ENCODE measurements around the gene PRRT2. TPM values are rescaled to one million over a fixed set of nuclear protein-coding genes. Genes with fewer than 3 reads are reported as not detected.
"Not testable (repeated sequence)": the region's sequence is repeated elsewhere in the genome, so short reads cannot be mapped to it uniquely, and the experiment has no call there.

PRRT2 gene
- total RNA-seq, 1 experiment from 2014 or later, result 3.9 TPM

DNA sequence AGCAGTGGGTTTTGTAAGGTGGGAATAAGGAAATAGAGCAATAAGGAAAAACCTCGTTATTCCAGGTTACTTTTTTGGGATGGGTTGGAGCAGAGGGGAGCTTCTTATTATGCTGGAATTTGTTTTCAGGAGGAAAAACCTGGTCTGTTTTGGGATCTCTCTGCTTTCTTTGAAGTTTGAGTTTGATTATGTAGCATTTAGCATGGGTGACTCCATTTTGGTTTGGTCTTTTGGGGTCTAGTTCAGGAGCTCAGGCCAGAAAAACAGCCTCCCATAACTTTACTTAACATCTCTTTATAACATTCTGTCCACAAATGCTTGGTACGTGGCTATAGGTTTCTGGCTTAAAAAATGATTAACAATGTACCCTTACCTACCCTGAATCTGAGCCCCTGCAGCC is 42.5 kb upstream of the PRRT2 start:
- Histone ChIP-seq H3K9me3 (no peaks in the 10 kb centered on the region), H3K27me3 (replicated peaks; ENCODE audit: control insufficient read depth, insufficient read depth, low read length) (no peaks in the 10 kb centered on the region), H3K36me3 (ENCODE audit: control insufficient read depth, insufficient read depth, low read length) (no peaks in the 10 kb centered on the region), H3K4me3 (ENCODE audit: low read depth, low read length) (no peak overlapping the region), H3K4me1 (peaks cover 10% of the 10 kb centered on the region)
- Mint-ChIP-seq H3K4me3 (ENCODE audit: unreplicated experiment) (no peak overlapping the region), H3K9me3 (ENCODE audit: unreplicated experiment) (peaks cover 2% of the 10 kb centered on the region), H3K27me3 (ENCODE audit: insufficient read depth, unreplicated experiment) (no peaks in the 10 kb centered on the region), H3K27ac (ENCODE audit: unreplicated experiment) (no peak overlapping the region), H3K36me3 (ENCODE audit: insufficient read depth, unreplicated experiment) (peaks cover 6% of the 10 kb centered on the region), H3K4me1 (ENCODE audit: low read depth, unreplicated experiment) (peaks cover 24% of the 10 kb centered on the region)
- DNase-seq, result no peak
- no TSS peak for BruUV-seq (replicated peaks)
- POLR2A ChIA-PET, result no interaction called here
- intact Hi-C loops (cut with micrococcal nuclease; ENCODE audit: unreplicated experiment), result no loop called here
- CTCF ChIA-PET, result interaction anchor here (0.7 kb wide), 1 partner anchor 11 kb away, joined by 3 read pairs; no protein-coding TSS in a partner anchor
- TF ChIP-seq, protein P1, sequence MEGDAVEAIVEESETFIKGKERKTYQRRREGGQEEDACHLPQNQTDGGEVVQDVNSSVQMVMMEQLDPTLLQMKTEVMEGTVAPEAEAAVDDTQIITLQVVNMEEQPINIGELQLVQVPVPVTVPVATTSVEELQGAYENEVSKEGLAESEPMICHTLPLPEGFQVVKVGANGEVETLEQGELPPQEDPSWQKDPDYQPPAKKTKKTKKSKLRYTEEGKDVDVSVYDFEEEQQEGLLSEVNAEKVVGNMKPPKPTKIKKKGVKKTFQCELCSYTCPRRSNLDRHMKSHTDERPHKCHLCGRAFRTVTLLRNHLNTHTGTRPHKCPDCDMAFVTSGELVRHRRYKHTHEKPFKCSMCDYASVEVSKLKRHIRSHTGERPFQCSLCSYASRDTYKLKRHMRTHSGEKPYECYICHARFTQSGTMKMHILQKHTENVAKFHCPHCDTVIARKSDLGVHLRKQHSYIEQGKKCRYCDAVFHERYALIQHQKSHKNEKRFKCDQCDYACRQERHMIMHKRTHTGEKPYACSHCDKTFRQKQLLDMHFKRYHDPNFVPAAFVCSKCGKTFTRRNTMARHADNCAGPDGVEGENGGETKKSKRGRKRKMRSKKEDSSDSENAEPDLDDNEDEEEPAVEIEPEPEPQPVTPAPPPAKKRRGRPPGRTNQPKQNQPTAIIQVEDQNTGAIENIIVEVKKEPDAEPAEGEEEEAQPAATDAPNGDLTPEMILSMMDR (IDR thresholded peaks at IDR 0.05; ENCODE audit: insufficient read depth in 1 of 2, low read depth in 1 of 2, low read length in 1 of 2, severe bottlenecking in 1 of 2, unreplicated experiment in 1 of 2), result no peak

DNA sequence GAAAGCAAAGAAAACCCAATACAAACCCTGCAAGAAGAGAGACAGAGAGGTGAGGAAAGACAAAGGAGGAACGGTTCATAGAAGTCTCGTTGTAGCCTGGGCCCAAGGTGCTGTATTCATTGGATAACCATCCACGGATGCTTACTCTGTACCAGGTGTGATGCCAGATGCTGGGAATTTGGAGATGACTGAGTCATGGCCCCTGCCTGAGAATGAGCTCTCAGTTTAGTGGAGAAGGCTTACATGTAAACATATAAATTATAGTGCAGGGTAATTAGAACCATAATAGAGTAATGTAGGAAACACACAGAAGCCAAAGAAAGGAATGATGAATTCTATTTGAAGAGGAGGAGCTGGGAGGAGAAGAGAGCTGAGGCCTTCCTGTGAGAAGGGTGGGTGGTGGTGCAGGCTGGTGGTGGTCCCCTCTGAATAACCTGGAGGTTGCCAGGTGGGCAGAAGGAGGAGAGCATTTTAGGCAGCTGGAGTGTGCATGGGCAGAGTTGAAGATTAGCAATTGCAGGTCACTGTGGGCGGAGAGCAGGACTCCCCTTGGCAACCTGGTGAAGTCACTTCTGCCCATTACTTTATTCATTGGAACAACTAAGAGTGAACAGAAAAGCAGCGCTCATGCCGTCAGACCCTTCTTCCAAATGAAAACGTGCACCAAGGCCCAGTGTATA is 41.6 kb upstream of the PRRT2 start:
- Histone ChIP-seq H3K4me1 (peaks cover 5% of the 10 kb centered on the region), H3K27me3 (replicated peaks; ENCODE audit: control insufficient read depth, insufficient read depth, low read length) (no peaks in the 10 kb centered on the region), H3K36me3 (ENCODE audit: control insufficient read depth, insufficient read depth, low read length) (no peaks in the 10 kb centered on the region), H3K4me3 (ENCODE audit: low read depth, low read length) (no peak overlapping the region), H3K9me3 (no peaks in the 10 kb centered on the region)
- H3K4me3 Mint-ChIP-seq (ENCODE audit: unreplicated experiment), result no peak overlapping the region
- peaks cover 10% of the 10 kb centered on the region for H3K9me3 Mint-ChIP-seq (ENCODE audit: unreplicated experiment)
- ChIA-PET POLR2A (no interaction called here), CTCF (no interaction called here)
- no TSS peak for BruUV-seq (replicated peaks)
- H3K27me3 Mint-ChIP-seq (ENCODE audit: insufficient read depth, unreplicated experiment), result no peaks in the 10 kb centered on the region
- intact Hi-C loops (cut with micrococcal nuclease; ENCODE audit: unreplicated experiment), result no loop called here
- H3K27ac Mint-ChIP-seq (ENCODE audit: unreplicated experiment), result peak overlapping the region; percentile 34
- TF ChIP-seq, protein P1 (IDR thresholded peaks at IDR 0.05; ENCODE audit: insufficient read depth in 1 of 2, low read depth in 1 of 2, low read length in 1 of 2, severe bottlenecking in 1 of 2, unreplicated experiment in 1 of 2), result no peak
- no peak for DNase-seq
- peaks cover 6% of the 10 kb centered on the region for H3K36me3 Mint-ChIP-seq (ENCODE audit: insufficient read depth, unreplicated experiment)
- H3K4me1 Mint-ChIP-seq (ENCODE audit: low read depth, unreplicated experiment), result peaks cover 30% of the 10 kb centered on the region

GRCh38 chr16:29772330-29772729 is 39.7 kb upstream of the PRRT2 start:
- H3K36me3 Mint-ChIP-seq (ENCODE audit: insufficient read depth, unreplicated experiment); DNase-seq; POLR2A ChIA-PET; H3K4me3 Mint-ChIP-seq (ENCODE audit: unreplicated experiment); H3K27me3 ChIP-seq (replicated peaks; ENCODE audit: control insufficient read depth, insufficient read depth, low read length); H3K9me3 ChIP-seq; H3K27me3 Mint-ChIP-seq (ENCODE audit: insufficient read depth, unreplicated experiment); H3K4me3 ChIP-seq (ENCODE audit: low read depth, low read length); BruUV-seq (replicated peaks); H3K36me3 ChIP-seq (ENCODE audit: control insufficient read depth, insufficient read depth, low read length); H3K27ac Mint-ChIP-seq (ENCODE audit: unreplicated experiment); intact Hi-C loops (cut with micrococcal nuclease; ENCODE audit: unreplicated experiment); H3K9me3 Mint-ChIP-seq (ENCODE audit: unreplicated experiment): not testable (repeated sequence)
- H3K4me1 Mint-ChIP-seq (ENCODE audit: low read depth, unreplicated experiment), result peaks cover 34% of the 10 kb centered on the region
- H3K4me1 ChIP-seq, result peaks cover 13% of the 10 kb centered on the region
- CTCF ChIA-PET, result interaction anchor here (1.0 kb wide), 1 partner anchor 72 kb away, joined by 5 read pairs; no protein-coding TSS in a partner anchor
